Vagina (tissue), 2 donors: ENCODE measurements around the gene RAB8B.

Source experiments
- POLR2A ChIP-seq, 2 donors: fragments of 450-650 bp; IDR thresholded peaks; one replicate each; pipeline ENCODE4 v1.6.1; 2017; ENCODE audit warnings: antibody characterized with exemption in 2 of 2, mild to moderate bottlenecking in 2 of 2, moderate library complexity in 2 of 2
- POLR2AphosphoS5 ChIP-seq, 2 donors: sonication (generic); formaldehyde crosslinking; IDR thresholded peaks; one replicate each; pipeline ENCODE4 v1.9.0; 2017; ENCODE audit warnings: antibody characterized with exemption in 2 of 2, mild to moderate bottlenecking in 2 of 2, low read depth in 1 of 2; ENCODE audit not compliant: insufficient read depth in 1 of 2
- TF ChIP-seq, protein P1 (sequence below), 3 experiments: fragments of 450-650 bp in 2 of 3; fragments of 200-600 bp in 1 of 3; sonication (generic) in 1 of 3; IDR thresholded peaks; one replicate each; pipeline ENCODE4 v1.5.1; 2017 to 2019; ENCODE audit warnings: antibody characterized with exemption in 3 of 3, mild to moderate bottlenecking in 2 of 3, moderate library complexity in 2 of 3

DNA sequence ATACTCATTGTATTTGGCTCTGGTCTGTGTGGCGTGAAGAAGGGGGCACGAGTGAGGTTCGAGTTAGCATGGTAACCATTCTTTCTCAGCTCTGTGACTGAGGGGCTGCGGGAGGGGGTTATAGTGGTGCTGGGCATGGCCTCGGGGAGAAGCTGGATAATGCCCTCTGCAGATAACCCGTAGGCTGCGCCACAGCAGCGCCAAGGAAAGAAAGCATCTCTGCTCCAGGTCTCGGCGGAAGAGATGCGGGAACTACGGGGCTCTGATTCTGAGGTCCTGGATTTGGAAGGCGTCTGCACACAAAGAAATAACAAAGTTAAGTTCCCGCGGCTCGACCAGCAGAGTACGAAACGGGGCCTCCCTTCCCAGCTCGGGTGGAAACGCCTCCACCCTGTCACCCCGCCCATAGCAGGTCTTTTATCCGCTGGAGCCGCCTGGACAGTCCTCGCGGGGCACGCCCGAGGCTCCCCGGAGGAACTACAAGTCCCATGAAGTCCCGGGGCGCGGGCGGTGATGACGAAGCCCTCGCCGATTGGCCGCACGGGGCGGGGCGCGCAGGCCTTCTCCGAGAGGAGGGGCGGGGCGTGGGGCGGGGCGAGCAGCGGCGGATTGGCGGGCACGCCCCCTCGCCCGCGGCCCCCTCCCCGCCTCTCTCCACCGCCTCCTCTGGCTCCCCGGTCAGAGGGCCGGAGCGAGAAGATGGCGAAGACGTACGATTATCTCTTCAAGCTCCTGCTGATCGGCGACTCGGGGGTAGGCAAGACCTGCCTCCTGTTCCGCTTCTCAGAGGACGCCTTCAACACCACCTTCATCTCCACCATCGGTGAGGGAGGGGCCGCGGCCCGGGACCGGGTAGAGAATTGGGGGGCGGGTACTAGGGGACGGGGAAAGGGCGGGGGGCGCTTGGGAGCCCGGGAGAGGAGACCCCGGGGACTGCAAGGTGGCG, at the start of gene RAB8B:
- TF ChIP-seq, protein P1, sequence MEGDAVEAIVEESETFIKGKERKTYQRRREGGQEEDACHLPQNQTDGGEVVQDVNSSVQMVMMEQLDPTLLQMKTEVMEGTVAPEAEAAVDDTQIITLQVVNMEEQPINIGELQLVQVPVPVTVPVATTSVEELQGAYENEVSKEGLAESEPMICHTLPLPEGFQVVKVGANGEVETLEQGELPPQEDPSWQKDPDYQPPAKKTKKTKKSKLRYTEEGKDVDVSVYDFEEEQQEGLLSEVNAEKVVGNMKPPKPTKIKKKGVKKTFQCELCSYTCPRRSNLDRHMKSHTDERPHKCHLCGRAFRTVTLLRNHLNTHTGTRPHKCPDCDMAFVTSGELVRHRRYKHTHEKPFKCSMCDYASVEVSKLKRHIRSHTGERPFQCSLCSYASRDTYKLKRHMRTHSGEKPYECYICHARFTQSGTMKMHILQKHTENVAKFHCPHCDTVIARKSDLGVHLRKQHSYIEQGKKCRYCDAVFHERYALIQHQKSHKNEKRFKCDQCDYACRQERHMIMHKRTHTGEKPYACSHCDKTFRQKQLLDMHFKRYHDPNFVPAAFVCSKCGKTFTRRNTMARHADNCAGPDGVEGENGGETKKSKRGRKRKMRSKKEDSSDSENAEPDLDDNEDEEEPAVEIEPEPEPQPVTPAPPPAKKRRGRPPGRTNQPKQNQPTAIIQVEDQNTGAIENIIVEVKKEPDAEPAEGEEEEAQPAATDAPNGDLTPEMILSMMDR (IDR thresholded peaks at IDR 0.05) = no peak
- TF ChIP-seq POLR2AphosphoS5 (IDR thresholded peaks at IDR 0.05; ENCODE audit: insufficient read depth in 1 of 2, low read depth in 1 of 2) = peak; percentile 84 to 89
- TF ChIP-seq POLR2A (IDR thresholded peaks at IDR 0.05) = peak in 1 of 2 donors; percentile 78
